ENCODE measurements around the gene FOXG1.

- TF ChIP-seq CTCF (IDR thresholded peaks at IDR 0.05) (no peak), POLR2AphosphoS5 (IDR thresholded peaks at IDR 0.05; ENCODE audit: insufficient read depth in 1 of 2, low read depth in 1 of 2) (no peak), POLR2A (IDR thresholded peaks at IDR 0.05) (no peak)
These were observed 654 bp downstream of the FOXG1 start for GRCh38 chr14:28767030-28767852.

Measured in vagina (tissue), 2 donors.